Activated gamma-delta T cell (primary cell): ENCODE measurements around the gene PTCD1.
"Not testable (repeated sequence)": the region's sequence is repeated elsewhere in the genome, so short reads cannot be mapped to it uniquely, and the experiment has no call there.

Experiments
- DNase-seq: peaks from one replicate; lab custom pipeline; 2025; lab: John Stamatoyannopoulos, UW

The PTCD1 gene

GRCh38 chr7:99387912-99388311 lies 50.7 kb downstream of the PTCD1 start:
- no peak for DNase-seq

GRCh38 chr7:99387239-99387635 lies 51.4 kb downstream of the PTCD1 start:
- DNase-seq: not testable (repeated sequence)

GRCh38 chr7:99386584-99387238 lies 51.9 kb downstream of the PTCD1 start:
- DNase-seq: no peak

- no peak for DNase-seq
Measured at GRCh38 chr7:99385564-99385963, 53.0 kb downstream of the PTCD1 start.

GRCh38 chr7:99384523-99384922 lies 54.1 kb downstream of the PTCD1 start:
- no peak for DNase-seq

- no peak for DNase-seq
Measured at GRCh38 chr7:99383791-99384370, 54.7 kb downstream of the PTCD1 start.

GRCh38 chr7:99383203-99383602 lies 55.4 kb downstream of the PTCD1 start:
- no peak for DNase-seq

- no peak for DNase-seq
Measured at GRCh38 chr7:99381664-99382075, 56.9 kb downstream of the PTCD1 start.

GRCh38 chr7:99380823-99381663 lies 57.6 kb downstream of the PTCD1 start:
- DNase-seq: peak; percentile 54

GRCh38 chr7:99380032-99380822 lies 58.4 kb downstream of the PTCD1 start:
- DNase-seq: no peak

GRCh38 chr7:99379693-99380031 lies 58.9 kb downstream of the PTCD1 start:
- DNase-seq: not testable (repeated sequence)

- DNase-seq: no peak
Measured at GRCh38 chr7:99379043-99379577, 59.5 kb downstream of the PTCD1 start.

- peak; percentile 51 for DNase-seq
Measured at GRCh38 chr7:99375070-99375807, 63.4 kb downstream of the PTCD1 start.

GRCh38 chr7:99374111-99375064 lies 64.2 kb downstream of the PTCD1 start, which contains the start of gene ARPC1B:
Gene ARPC1B (plus strand): TSS chr7:99374730. CDS start chr7:99385715, 10,985 bp downstream.
- peak; percentile 79 for DNase-seq

- no peak for DNase-seq
Measured at GRCh38 chr7:99373091-99374066, 65.2 kb downstream of the PTCD1 start.

GRCh38 chr7:99372275-99373090 lies 66.1 kb downstream of the PTCD1 start:
- no peak for DNase-seq

- no peak for DNase-seq
Measured at GRCh38 chr7:99371376-99371920, 67.2 kb downstream of the PTCD1 start.
